Superior temporal gyrus (tissue), 1 donor: ENCODE results near the gene PLAGL1.

Experiments used
- DNase-seq: peaks from one replicate; pipeline ENCODE4 v3.0.0-alpha.2; 2016; ENCODE audit errors: extremely low spot score

Gene PLAGL1

GRCh38 chr6:143965503-143966171, 42.4 kb downstream of the PLAGL1 start:
- no peak for DNase-seq

- no peak for DNase-seq
Measured at GRCh38 chr6:143964674-143965081, 43.4 kb downstream of the PLAGL1 start.

- no peak for DNase-seq
Measured at GRCh38 chr6:143963158-143963919, 44.7 kb downstream of the PLAGL1 start.

- DNase-seq = peak; percentile 22
Measured at GRCh38 chr6:143961886-143962878, 45.9 kb downstream of the PLAGL1 start.

- no peak for DNase-seq
Measured at GRCh38 chr6:143961066-143961465, 47.0 kb downstream of the PLAGL1 start.

- DNase-seq = no peak
Measured at GRCh38 chr6:143959927-143960326, 48.1 kb downstream of the PLAGL1 start.

GRCh38 chr6:143958839-143959399, 49.1 kb downstream of the PLAGL1 start:
- DNase-seq = no peak

GRCh38 chr6:143957679-143958274, 50.3 kb downstream of the PLAGL1 start:
- no peak for DNase-seq

- DNase-seq = no peak
Measured at GRCh38 chr6:143955971-143956370, 52.1 kb downstream of the PLAGL1 start.

- DNase-seq = no peak
Measured at GRCh38 chr6:143953922-143954321, 54.1 kb downstream of the PLAGL1 start.

- no peak for DNase-seq
Measured at GRCh38 chr6:143952947-143953701, 54.9 kb downstream of the PLAGL1 start.

GRCh38 chr6:143952060-143952778, 55.8 kb downstream of the PLAGL1 start:
- peak; percentile 71 for DNase-seq

- DNase-seq = no peak
Measured at GRCh38 chr6:143950875-143951274, 57.2 kb downstream of the PLAGL1 start.

GRCh38 chr6:143949962-143950361, 58.1 kb downstream of the PLAGL1 start:
- no peak for DNase-seq

- DNase-seq = no peak
Measured at GRCh38 chr6:143949535-143949934, 58.5 kb downstream of the PLAGL1 start.

- DNase-seq = no peak
Measured at GRCh38 chr6:143948208-143948607, 59.9 kb downstream of the PLAGL1 start.

GRCh38 chr6:143941852-143942627, 66.0 kb downstream of the PLAGL1 start:
- DNase-seq = peak; percentile 28

GRCh38 chr6:143940011-143940597, 68.0 kb downstream of the PLAGL1 start:
- DNase-seq = no peak

GRCh38 chr6:143939364-143939763, 68.7 kb downstream of the PLAGL1 start:
- DNase-seq = no peak
